Measurements from ENCODE around the gene MRPL47.

MRPL47 gene

DNA sequence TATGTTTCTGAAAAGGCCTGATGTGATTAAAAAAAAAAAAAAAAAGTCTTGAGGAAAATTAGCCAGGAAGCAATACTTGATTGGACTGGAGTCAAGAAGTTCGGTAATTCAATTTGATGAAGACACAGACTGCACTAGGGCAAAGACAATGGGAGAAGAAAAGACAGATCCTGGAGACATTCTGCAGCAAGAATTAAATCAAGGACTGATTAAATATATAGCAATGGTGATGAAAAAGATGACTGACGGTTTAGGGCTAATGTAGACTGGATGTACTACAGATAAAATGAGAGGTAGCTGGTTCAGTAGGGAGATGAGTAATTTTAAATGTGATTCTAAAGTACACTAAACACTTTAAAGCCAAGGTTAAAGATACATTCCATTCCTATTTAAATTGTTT is 13.8 kb downstream of the MRPL47 start:
- DNase-seq, result no peak

DNA sequence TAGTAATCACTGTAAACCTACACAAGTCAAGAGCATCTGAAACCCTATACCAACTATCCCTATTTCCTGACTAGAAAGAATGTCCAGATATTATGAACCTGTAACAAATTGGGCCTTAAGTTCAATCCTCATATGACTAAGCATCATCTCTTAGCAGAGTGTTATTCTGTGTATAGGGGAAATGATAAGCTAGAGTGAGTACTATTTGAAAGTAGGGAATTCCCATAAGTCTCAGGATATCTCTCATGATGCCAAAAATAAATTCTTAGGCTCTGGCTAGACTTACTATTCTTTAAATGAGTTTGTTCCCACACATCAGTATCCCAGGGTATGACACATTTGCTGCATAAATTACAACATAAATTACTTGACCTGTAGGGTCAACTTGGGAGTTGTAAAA is 15.3 kb downstream of the MRPL47 start:
- no peak for DNase-seq

DNA sequence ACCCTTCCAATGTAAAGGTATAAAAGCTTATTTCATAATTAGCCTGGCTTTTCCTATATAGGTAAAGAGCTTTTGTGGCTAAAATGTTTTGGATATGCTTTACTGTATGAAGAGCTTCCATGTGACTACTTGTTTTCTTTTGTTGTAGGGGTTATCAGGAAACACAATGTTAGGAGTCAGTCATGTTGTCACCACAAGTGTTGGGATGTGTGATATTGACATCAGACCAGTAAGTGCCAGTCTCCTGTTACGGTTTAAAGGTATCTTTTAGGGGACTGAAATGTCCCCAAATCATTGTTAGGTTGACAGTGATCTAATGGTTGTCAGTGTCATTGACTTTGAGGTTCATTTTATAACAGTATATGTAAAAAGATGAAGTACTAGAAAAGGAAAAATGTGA is 23.4 kb downstream of the MRPL47 start:
- DNase-seq, result no peak

DNA sequence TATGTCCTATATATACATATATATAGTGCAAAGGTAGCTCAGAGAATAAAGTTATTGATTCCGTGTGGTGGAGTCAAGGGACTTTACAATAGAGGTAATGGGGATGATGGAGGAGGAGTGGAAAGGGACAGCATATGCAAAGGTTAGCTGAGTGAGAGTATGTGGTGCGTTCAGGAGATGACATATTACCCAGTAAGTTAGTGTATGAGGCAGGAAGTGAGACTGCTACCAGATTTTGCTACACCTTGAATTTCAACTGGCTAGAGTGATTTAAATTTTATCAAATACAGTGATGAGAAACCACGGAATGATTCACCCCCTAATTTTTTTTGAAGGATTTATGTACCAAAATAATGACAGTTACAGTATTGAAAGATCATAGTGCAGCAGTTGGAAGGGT is 38.9 kb downstream of the MRPL47 start:
- DNase-seq, result no peak

DNA sequence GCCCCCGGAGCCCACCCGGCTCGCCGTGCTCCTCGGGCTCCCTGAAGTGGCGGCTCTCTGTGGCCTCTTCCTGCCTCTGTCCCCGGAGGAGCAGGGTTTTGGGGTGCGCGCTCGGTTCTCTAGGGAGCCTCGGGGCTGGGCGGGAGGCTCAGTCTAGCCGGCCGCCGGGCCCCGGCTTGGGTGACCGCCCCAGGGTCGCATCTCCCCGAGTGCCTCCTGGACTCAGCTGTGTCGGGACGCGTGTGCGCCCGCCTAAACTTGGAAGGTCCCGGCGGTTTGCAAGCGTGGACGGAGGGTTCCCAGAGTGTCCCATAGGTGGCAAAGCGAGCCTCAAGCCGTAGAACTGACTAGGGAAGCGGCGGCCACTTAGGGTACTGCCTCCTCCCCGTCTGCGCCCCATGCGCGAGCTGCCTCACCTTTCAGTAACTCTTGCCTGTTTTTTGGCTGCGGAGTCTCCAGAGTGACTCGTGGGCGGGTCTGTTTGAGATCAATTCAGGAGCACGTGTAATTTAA is 41.1 kb downstream of the MRPL47 start:
- peak; percentile 57 for DNase-seq

DNA sequence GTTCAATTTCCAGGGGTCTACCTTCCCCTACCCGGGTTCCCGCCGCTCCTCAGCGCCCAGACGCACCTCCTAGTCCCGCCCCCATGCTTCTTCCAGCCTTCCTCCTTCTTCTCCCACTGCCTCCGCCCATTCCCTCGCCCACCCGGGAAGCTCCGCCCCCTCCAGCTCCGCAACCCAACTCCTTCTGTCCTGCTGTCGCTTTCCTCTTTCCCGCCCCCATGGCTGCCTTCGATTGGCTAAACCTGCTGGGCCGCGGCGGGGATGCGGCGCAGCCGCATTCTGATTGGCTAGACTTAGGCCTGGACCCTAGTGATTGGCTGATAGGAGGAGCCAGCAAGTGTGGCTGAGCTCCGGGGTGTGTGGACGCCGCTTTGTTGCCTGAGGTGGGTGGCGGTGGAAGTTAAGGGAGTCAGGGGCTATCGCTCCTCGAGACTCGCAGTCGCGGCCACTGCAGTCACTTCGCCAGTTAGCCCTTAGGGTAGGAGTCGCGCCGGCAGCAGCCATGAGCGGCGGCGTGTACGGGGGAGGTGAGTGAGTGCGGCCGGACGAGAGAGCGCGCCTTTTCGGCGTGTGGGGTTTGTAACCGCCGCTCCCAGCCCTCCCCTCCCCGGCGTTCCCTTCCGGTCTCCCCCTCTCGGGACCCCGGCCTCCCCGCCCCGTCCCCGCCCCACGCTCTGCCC is 41.7 kb downstream of the MRPL47 start, which contains the start of gene ACTL6A:
TSS of gene ACTL6A (plus strand) at position 336 of the 680 bp plus-strand sequence. CDS start at position 503, 167 bp downstream.
- peak; percentile 99 for DNase-seq

DNA sequence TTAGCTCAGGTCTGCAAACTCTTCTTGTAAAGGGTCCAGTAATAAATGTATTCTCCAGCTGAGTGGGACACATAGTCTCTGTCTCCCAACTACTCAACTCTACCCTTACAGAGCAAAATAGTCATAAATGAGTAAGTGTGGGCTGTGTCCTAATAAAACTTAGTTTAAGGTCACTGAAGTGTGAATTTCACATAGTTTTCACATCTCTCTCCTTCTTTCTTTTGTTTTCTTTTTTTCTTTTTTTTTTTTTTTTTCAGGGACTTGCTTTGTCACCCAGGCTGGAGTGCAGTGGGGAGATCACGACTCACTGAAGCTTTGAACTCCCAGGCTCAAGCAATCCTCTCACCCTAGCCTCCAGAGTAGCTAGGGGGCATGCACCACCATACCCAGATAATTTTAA is 43.6 kb downstream of the MRPL47 start:
- DNase-seq, result no peak

DNA sequence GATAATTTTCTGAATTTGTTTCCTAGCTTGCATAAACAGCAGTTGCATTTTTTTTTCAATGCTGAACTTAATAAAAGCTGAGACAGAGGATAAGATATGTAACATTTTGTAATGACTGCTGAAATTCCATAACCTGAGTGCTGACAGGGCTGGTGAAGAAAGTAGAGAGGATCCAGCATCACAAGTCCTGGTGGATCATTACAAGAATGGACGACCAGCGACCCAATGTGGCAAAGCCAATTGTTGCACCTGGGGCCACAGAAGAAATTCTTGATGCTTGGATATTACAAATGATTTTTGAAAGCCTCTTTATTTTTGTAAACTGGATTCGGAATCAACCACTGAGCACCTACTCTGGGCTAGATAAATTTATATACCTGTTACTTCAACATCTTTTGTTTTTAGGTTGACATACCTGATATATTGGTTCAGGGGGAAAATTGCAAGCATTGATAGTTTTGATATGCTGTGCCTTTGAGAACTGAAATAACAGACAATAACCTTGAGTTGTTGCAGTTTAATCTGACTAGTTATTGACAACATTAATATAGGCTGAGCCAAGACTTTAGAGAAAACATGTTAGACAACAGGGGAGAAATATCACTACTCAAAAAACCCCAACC is 45.6 kb downstream of the MRPL47 start:
- DNase-seq, result peak; percentile 54

DNA sequence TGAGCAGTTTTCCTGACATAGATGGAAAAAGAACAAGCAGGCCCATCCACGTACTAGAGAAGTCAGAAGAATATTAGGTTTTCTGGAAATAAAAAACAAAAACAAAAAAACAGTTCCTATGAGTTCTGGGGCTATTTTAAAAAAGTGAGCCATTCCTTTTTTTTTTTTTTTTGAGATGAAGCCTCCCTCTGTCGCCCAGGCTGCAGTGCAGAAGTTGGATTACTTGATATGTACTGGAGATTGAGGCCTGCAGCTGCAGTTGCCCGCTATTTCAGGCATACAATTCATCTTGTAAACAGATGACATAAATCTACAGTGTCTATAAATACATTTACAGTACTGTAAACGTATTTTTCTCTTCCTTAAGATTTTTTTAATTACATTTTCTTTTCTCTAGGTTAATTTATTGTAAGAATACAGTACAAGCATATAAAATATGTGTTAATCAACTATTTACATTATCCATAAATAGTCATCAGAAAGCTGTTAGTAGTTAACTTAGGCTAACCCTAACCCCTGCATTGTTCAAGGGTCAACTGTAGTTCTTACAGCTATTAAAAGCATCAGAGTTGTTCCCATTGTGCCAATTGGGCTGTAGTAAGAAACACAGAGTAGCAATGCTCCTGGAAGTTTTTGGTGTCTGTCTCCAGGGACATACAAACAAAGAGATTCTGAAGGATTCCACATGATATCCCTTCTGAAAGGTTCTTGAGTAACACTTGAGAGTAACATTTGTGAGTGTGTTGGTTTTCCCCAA is 52.9 kb downstream of the MRPL47 start:
- no peak for DNase-seq

DNA sequence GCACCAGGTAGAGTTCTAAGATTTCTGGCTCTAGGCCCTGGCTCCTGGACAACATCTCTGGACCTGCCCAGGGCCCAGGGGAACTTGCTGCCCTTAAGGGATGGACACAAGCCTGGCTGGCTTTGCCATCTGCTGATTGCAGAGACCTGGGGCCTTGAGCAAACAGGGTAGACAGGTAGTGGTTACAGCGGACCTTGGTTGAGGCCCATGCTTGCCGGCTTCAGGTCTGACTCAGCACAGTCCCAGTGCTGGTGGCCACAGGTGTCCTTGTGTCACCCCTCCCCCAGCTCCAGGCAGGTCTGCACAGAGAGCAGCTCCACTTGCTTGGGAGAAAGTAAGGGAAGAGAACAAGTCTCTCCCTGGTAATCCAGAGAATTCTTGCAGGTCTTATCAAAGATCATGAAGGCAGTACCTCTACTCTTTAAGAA is 57.6 kb downstream of the MRPL47 start:
- DNase-seq, result no peak

DNA sequence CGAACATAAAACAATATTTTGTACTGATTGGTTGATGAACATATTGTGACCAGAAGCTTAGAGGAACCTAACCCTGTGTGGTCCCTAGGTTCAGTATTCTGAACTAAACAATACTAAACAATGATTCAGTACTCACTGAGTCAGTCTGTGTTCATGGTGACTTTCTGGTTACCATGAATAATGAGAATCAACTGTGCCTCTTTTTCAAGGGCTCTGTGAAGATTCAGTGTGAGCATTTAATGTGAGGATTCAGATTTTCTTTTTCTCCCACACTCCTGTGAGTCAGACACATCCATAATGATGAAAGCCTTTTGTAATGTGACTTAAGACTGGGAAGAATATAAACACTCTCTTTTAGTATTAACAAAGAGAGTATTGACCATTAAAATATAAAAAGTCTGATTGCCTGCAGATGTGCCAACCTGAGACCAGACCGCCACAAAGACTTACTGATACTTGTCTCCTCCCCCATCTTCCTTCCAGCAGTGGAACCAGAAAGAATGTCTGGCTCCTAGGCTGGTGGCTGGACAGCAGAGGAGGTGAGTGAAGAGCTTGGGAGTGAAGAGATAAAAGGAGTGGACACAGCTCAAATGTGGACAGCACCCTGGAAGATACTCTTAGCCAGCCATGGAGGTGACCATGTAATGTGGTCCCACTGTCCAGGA is 59.3 kb downstream of the MRPL47 start:
- DNase-seq, result no peak

DNA sequence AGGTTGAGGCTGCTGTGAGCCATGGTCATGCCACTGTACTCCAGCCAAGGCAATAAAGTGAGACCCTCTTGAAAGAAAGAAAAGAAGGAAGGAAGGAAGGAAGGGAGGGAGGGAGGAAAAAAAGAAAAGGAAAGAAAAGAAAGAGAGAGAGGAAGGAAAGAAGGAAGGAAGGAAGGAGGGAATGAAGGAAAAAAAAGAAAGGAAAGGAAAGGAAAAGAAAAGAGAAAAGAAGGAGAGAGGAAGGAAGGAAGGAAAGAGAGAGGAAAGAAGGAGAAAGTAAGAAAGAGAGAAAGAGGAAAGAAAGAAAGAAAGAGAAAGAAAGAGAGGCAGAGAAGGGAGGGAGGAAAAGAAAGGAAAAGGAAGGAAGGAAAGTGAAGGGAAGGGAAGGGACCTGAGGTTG is 62.1 kb downstream of the MRPL47 start:
- no peak for DNase-seq

DNA sequence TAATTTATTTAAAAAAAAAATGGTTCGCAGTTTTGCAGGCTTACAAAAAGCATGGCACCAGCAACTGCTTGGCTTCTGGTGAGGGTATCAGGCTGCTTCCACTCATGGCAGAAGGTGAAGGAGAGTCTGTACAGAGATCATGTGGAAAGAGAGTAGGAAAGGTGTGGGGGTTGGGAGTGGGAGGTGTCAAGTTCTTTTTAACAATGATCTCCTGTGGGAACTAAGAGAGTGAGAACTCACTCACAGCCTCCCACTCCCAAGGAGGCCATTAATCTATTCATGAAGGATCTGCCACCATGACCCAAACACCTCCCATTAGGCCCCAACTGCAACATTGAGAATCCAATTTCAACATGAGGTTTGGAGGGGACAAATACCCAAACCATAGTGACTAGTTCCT is 62.8 kb downstream of the MRPL47 start:
- DNase-seq, result no peak

DNA sequence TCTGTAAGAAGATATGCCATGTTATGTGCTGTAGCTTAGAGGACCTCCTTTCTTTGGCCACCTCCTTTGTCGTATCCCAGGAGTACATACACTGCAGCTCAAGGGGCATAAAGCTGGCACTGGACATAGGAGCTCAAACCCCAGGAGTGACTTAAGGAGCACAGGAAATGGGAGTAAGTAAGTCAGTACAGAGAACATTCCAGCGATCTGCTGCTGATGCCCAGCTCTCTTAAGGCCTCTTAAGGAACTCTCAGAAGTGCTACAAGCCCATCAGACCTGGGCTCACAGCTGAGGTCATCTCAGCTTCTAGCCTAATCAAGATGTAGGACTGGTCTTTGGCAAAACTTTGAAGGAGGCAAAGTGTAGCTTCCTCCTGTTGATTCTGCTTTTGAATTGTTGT is 63.3 kb downstream of the MRPL47 start:
- DNase-seq, result no peak
